GM19239 (cell line): ENCODE measurements around the gene ARAF.

Experiments used
- DNase-seq: peaks from one replicate; pipeline ENCODE4 v3.0.0; 2011; ENCODE audit warnings: low spot score; ENCODE audit not compliant: insufficient read length
- FAIRE-seq: peaks from 2 replicates; lab custom pipeline; 2011; peaks lifted over from hg19 to GRCh38; lab: Jason Lieb, UNC

The ARAF gene

DNA sequence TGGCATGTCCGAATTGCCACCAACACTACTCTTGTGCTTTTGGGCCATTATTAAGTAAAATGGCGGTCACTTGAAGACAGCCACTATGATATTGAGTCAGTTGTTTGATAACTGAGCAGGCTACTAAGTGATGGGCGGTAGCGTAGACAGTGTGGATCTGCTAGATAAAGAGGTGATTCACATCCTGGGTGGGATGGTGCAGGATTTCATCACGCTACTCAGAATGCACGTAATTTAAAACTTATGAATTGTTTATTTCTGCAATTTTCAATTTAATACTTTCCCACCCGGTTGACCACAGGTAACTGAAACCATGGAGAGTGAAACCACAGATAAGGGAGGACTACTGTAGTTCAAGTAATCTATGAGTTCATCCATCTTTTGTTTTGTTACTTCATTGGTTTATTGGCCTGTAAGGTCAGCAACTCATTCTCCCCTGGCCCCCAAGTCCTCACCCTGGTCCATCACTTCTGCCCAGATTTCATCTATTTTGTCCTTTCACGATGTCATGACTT lies 2.9 kb downstream of the ARAF start:
- FAIRE-seq, result no peak
- DNase-seq, result no peak

DNA sequence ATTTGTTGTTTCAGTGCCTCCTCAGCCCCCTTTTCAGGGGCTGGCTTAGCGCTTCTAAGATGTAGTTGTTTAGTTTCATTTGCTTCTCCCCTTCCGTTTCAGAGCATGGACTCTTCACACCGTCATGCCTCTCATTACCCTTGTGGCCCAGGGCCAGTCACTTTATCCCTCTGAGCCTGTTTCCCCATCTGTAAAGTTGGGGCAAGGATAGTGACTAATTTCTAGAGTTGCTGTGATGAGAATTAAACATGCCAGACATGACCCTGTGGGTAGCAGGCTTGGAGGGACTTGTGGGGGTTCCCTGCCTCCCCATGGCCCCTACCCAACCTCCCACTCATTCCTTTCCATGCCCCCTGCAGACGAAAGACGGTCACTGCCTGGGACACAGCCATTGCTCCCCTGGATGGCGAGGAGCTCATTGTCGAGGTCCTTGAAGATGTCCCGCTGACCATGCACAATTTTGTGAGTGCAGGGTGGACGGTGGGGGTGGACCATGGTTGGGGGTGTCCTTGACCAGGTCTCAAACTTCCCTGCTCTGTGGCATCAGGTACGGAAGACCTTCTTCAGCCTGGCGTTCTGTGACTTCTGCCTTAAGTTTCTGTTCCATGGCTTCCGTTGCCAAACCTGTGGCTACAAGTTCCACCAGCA lies 3.6 kb downstream of the ARAF start:
- DNase-seq (no peak), FAIRE-seq (no peak)

DNA sequence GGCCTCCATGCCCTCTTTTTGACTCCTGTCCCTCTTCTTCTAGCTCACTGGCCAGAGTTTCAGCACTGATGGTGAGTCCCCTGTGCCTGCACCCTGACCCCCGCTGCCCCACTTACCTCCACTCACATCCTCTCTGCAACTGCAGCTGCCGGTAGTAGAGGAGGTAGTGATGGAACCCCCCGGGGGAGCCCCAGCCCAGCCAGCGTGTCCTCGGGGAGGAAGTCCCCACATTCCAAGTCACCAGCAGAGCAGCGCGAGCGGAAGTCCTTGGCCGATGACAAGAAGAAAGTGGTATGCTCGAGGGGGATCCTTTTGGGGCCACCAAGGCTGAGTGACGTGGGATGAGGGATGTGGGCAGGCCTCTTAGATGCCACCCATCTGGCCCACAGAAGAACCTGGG lies 5.8 kb downstream of the ARAF start:
- no peak for FAIRE-seq
- DNase-seq, result no peak

DNA sequence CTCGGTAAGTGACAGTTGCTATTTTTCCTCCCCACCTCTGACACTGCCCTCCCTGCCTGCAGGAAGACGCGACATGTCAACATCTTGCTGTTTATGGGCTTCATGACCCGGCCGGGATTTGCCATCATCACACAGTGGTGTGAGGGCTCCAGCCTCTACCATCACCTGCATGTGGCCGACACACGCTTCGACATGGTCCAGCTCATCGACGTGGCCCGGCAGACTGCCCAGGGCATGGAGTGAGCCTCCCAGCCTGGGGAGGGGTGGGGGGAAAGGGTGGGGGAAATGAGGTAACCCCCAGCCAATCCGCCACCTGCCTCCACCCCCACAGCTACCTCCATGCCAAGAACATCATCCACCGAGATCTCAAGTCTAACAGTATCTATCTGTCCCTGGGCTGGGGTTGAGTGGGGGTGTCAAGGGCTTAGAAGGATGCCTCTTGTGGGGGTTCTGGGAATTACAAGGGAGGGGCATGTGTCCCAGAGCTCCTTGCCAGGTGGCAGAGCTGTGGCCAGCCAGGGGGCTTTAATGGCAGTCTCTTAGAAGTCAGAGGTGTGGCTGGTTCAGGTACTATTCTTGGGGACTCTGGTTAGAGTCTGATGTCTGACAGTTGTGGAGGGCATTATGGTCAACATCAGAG lies 7.8 kb downstream of the ARAF start:
- FAIRE-seq, result no peak
- DNase-seq, result no peak

DNA sequence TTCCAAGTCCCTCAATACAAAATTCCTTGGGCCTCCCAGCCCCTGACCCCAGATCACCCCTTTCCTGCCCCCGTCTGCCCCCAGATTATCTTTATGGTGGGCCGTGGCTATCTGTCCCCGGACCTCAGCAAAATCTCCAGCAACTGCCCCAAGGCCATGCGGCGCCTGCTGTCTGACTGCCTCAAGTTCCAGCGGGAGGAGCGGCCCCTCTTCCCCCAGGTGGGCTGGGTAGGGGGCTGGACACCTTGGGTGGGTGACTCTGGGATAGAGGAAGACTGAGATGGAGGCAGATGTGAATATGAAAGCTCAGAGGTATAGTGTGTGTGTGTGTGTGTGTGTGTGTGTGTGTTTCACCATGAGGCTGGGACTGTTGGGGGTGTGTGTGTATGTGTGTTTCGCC lies 9.8 kb downstream of the ARAF start:
- FAIRE-seq (no peak), DNase-seq (no peak)

DNA sequence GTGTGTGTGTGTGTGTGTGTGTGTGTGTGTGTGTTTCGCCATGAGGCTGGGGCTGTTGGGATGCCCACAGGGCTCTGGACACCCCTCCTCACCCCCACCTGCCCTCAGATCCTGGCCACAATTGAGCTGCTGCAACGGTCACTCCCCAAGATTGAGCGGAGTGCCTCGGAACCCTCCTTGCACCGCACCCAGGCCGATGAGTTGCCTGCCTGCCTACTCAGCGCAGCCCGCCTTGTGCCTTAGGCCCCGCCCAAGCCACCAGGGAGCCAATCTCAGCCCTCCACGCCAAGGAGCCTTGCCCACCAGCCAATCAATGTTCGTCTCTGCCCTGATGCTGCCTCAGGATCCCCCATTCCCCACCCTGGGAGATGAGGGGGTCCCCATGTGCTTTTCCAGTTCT lies 10.2 kb downstream of the ARAF start:
- DNase-seq, result no peak
- no peak for FAIRE-seq

DNA sequence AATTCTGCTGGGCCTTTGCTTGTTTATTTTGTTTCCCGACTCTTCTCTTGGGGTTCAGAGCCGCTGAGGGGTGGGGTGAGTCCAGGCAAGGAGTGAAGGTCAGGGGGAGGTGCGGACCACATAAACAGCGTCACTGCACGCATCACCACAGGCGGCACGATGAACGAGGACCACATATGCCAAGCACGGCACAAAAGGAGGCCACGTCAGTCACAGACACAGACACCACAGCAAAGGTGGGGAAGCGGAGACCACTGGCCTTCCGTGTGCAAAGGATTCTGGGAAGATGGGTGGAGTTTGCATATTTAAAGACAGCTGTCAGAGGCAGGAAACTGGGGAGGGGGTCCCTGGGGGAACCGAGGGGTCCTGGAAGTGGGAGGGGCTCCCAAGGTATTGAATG lies 10.9 kb downstream of the ARAF start:
- no peak for FAIRE-seq
- DNase-seq, result no peak

DNA sequence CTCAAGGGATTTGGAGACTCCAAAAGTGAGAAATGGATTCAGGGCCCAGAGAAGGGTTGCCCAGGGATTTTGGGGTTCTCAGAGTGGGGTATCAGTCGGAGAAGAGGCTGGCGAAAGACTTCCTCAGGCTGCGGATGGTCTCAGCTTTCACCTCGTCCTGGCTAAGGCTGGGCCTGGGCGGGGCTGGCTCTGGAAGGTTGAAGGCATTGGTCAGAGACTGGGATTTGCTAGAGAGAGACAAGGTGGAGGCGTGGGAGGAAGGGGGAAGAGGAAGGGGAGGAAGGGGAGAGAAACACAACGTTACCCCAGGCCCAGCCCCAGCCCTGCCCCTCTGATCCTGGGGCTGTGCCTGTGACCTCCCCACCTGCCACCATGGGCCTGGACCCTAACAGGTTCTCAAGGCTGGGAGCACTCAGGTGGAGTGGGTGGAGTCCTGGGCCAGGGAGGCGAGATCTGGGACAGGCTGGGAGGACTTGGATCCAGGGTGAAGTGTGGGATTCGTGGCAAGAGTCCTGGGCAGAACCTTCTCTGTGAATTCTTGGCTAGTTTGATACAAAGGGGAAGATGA lies 11.9 kb downstream of the ARAF start:
- DNase-seq (no peak), FAIRE-seq (no peak)

DNA sequence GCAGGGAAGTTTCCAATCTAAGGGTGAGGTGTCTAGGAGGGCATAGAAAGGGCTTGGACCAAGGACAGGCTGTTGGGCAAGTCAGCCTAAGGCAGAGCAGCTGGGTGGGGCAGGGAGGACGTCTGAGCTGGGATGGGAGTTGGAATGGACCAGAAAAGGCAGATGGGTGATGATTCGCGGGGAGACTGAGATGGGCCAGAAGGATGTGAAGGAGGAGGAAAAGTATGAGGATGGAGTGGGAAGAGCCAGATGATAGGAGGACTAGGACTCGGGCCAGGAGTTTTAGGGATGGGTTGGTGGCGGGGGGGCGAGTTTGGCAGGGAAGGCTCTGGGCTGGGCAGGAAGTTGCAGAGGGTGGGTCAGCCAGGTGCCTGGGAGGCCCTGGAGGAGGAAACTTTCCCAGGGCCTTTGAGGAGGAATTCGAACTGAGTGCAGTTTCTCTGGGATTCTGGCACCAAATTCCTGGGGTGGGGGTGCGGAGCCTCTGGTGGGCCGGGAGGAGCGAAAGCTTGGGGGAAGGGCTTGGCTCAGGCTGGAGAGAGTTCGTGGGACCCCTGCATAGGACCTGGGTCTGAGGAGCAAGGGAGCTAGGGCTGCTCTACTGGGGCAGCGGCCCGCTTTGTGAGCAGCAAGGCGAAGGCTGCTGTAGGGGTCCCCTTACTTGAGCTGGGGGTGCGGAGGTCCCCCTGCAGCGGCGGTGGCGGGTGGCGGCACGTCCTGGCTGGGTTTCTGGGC lies 12.5 kb downstream of the ARAF start:
- FAIRE-seq, result no peak
- DNase-seq, result no peak

DNA sequence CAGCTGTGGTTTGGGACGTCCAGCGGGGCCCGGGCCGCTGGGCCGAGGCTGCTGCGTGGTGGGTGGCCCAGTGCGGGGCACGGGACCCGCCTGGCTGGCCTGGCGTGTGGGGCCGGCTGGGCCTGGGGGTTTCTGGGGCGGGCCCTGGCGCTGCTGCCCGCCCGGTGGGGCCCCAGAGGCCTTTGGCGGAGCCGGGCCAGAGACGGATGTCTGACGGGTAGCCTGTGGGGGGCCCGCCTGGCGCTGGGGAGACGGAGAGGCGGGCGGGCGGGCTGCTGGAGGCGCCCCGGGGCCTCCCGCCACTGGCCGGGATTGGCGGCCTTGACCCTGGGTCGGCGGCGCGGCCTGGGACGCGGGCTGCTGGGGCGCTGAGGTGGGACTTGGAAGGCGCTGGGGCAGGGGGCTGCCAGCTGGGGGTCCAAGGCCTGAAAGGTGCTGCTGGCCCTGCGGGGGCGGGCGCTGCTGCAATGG lies 13.1 kb downstream of the ARAF start:
- FAIRE-seq, result no peak
- DNase-seq, result no peak

DNA sequence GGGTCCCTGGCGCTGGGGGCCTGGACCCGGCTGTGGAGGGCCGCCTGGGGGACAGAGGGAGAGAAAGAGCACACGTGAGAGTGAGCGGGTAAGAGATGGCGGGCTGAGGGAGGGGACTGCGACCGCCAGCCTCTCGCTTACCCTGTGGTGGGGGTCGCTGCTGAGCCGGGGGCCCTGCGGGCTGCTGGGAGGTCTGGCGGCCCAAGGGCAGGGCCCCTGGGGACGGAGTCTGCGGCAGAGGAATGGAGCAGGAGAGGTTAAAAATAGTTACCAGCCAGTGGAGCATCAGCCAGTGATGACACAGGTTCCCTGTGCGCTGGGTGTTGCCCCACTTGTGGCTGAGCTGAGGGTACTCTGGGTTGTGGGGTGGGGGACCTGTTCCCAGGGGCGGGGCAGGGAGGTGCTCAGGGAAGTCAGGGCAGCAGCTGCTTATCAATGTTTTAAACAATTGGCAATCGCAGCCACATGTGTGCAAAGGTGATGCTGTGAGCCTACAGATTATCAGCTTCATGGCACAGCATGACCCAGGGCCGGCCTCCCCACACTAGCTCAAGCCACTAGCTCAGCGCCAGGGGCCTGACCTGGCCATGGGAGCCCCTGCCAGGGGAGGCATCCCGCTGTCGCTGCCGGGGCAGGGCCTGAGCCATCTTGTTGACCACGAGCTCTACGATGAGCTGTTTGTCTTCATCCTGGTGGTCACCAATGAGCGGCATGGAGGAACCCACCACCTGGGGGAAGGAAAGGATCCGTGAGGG lies 13.7 kb downstream of the ARAF start:
- FAIRE-seq (peak; percentile 11), DNase-seq (no peak)

DNA sequence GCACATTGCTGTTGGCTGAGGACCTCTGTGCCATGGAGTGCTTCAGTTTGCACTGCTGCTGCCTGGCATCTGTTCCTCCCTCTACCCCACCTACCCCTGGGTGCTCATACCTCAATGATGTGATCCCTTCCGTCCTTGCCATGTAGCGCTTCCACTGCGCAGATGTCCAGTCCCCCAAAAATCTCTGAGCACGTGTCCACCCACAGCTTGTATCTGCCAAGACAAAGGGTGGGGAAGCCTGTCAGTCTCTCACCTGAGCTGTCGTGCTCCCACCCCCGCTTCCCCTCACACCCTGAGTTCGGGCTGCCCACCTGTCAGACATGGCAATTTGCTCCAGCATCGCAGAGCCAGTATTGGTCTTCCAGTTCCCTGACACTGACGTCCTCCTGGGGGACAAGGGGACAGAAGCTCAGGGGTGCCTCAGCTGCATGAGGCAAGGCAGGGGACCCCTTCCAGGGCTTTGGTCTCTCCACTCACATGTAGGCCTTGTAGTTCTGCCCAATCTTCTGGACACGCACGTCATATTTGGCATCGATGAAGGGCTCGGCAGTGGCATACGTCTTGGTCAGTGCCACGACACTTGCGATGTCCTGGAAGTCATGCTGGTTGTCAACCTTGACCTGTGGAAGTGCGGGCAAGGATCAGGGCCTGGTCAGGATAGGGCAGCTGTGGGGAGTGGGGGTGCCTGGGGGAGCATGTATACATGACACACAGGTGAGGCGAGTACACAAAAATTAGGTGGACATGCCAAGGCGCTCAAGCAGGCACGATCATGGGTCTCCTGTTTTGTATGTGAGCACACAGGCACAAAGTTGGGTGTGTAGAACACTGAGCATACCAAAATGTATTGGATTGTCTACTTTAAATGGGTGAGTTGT lies 15.3 kb downstream of the ARAF start:
- FAIRE-seq (peak; percentile 8), DNase-seq (no peak)

DNA sequence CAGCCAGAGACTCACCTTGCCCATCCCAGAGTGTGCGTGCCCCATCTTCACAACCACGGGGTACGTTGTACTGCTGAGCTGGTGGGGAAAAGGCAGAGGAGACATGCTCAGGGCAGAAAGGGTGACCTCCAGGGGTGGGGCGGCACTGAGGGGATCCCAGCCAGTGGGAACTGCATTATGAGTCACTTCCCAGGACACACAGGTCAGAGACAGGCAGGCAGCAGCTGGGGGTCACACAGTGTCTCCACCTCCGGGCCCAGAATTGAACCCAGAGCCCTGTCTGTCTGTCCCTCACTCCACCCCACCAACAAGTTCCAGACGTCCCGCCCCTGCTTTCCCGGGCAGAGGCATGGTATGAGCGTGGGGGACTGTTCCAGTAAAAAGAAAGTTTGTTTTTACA lies 16.4 kb downstream of the ARAF start:
- no peak for DNase-seq
- FAIRE-seq, result no peak

DNA sequence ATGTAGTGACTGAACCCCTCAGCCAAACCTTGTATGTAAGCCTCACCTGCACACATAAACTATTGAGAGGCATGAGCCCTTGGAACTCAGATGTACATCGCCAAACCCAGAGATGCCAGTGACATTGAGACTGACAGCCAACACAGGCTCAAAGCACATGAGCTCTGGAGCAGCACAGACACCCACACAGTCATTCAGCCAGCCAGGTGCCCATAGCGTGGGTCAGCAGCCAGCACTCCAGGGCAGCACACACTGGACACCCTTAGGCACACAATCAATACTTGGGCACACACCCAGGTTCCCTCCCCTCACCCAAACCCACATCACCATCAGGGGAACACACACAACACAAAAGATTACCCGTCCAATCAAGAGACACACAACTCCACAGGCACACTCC lies 16.9 kb downstream of the ARAF start:
- FAIRE-seq (no peak), DNase-seq (no peak)

DNA sequence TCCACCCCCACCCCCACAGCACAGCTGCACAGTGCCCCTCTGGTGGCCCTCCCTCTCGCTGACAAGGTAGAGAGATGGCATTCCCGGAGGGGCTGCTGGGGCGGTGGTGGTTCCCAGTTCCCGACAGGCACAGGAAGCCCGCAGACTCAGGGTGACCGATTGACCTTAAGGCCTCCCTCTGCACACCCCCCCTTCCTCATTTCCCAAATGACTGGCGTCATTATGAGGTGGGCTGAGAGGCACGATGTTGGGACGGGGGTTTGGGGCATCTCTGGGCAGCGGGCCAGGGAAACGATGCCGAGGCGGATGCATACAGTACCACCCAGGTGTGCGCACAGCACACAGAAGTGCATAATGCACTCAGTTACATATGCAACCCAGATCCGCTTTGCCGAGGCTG lies 17.7 kb downstream of the ARAF start:
- no peak for FAIRE-seq
- no peak for DNase-seq

DNA sequence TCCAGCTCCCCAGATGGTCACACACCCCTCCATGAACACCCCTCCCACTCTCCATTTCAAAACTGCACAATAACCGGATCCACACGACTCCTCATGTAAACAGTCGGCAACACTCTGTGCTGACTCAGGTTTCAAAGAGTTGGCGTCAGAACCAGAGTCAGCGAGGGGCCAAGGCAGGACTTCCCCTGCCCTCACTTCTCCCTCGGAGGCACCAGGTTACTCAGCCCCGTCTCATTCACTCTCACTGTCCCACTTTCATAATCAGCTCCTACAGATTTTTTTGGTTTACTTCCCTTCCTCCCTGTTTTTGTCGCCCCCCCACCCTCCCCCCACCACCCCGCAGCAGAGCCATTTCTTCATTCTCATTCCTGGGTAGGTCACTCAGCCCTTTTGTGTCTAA lies 18.5 kb downstream of the ARAF start:
- DNase-seq, result no peak
- FAIRE-seq, result no peak

DNA sequence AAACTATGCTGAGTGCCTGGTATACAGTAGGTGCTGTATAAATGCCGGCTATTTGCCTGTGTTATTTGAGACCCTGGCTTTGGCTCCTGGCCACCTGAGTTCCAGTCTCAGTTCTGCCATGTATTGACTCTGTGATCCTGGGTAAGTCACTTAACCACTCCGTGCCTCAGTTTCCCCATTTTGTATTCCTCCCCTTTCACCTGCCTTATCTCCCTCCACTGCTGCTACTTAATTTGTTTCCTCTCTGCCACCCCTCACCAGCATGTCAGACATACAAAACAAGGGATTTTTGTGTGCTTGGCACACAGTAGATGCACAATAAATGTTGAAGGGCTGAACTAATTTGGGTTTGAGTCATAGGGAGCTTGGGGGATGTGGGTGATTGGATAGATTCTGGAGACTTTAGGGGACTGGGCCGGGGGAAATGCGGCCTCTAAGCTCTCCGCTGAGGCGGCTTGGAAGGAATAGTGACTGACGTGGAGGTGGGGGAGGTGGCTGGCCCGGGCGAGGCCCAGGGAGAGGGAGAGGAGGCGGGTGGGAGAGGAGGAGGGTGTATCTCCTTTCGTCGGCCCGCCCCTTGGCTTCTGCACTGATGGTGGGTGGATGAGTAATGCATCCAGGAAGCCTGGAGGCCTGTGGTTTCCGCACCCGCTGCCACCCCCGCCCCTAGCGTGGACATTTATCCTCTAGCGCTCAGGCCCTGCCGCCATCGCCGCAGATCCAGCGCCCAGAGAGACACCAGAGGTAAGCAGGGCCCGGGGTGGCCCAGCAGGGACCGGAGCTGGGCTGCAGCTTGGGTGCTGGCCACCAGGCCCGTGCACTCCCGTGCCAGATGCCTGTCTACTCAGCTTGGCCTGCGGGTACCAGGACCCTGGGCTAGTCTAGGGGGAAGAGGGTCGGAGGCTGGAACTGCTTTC lies 21.0 kb downstream of the ARAF start, which contains the start of gene TIMP1:
TIMP1 (plus strand) TSS at position 706 of the 917 bp plus-strand sequence. CDS start 980 bp downstream, outside the sequence.
- DNase-seq, result peak; percentile 65
- peak; percentile 94 for FAIRE-seq

DNA sequence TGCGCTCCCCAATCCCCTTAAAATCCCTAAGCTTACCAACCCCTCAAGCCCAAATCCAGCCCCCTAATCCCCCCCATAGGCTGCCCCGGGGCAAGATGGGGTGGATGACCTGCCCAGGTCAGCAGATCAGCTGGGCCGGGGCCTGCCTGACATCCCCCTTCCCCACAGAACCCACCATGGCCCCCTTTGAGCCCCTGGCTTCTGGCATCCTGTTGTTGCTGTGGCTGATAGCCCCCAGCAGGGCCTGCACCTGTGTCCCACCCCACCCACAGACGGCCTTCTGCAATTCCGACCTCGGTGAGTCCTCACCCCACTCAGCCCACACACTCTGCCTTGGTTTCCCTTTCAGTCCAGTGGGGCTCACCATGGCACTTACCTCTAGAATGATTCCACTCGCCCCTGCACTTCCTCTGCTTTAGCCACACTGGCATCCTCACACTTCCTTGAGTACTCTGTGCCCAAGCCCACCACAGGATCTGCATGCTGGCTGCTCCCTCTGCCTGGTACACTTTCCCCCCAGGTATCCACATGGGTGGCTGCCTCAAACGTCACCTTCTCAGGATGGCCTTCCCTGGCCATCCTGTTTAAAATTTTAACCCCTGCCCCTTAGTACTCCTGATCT lies 22.3 kb downstream of the ARAF start:
- FAIRE-seq, result peak; percentile 47
- DNase-seq, result no peak
